ENCODE measurements around the gene TTLL1.
"Not testable (repeated sequence)": the region's sequence is repeated elsewhere in the genome, so short reads cannot be mapped to it uniquely, and the experiment has no call there.

TTLL1 gene

GRCh38 chr22:43110927-43111623 is 21.9 kb upstream of the TTLL1 start:
- peak; percentile 12 to 20 for DNase-seq (ENCODE audit: extremely low read depth in 1 of 2, low read depth in 1 of 2)

DNA sequence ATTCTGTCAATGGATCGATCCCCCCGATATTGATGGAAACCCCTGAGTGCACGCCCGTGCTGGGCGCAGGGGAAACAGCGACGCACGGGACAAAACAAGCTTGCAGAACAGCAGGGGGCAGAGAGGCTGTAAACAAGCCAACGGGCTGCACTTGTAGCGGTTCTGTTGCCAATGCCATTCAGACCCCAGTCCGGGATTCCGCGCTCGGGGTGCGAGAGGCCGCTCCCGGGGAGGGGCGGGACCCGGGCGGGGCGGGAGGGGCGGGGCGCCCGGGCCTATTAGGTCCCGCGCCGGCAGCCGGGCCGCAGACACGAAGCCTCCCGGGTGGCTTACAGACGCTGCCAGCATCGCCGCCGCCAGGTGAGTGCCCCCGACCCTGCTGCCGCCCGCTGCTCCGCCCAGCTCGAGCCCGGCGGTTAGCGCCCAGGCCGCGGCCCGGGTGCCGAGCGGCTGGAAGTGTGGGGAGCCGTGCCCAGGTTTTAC is 21.3 kb upstream of the TTLL1 start, which contains the start of gene BIK:
Gene BIK (plus strand): TSS at position 307 of the 483 bp plus-strand sequence. CDS start 13,273 bp downstream, outside the sequence.
- peak in 1 of 2 donors; percentile 32 for DNase-seq (ENCODE audit: extremely low read depth in 1 of 2, low read depth in 1 of 2)

GRCh38 chr22:43109921-43110443 is 20.8 kb upstream of the TTLL1 start:
- no peak for DNase-seq (ENCODE audit: extremely low read depth in 1 of 2, low read depth in 1 of 2)

DNA sequence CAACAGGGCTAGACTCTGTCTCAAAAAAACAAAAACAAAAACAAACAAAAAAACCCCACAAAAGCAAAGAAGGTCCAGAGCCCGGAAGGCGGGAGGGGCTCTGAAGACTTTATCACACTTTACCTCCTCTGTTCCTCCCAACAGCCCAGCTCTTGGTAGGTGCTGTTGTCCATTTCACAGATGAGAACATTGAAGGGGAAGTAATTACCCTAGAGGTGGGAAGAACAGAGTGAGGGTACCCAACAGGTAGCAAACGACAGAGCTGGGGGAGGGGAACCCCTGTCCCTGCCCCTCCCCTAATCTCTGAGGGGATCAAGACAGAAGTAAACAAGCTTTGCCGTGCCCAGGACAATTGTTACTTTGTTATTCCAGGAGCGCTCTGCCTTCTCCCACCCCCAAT is 20.3 kb upstream of the TTLL1 start:
- no peak for DNase-seq (ENCODE audit: extremely low read depth in 1 of 2, low read depth in 1 of 2)

DNA sequence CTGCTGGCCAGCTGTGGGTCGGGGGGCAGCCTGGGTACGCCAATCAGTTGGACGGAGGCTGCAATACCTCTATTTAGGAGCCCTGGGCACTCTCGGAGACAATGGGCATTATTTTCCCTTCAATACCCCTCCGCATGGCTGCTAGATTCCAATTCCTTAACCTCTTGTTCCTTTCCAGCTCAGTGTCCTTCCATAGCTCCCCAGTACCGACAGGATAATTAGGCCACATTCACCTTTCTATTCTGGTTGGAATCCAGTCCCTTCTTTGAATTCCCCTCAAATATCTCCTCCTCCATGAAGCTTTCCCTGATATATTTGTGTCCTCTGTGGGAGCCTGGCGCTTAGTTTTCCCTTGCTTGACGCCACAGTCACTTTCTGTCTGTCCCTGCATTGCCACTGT is 17.1 kb upstream of the TTLL1 start:
- no peak for DNase-seq (ENCODE audit: extremely low read depth in 1 of 2, low read depth in 1 of 2)

DNA sequence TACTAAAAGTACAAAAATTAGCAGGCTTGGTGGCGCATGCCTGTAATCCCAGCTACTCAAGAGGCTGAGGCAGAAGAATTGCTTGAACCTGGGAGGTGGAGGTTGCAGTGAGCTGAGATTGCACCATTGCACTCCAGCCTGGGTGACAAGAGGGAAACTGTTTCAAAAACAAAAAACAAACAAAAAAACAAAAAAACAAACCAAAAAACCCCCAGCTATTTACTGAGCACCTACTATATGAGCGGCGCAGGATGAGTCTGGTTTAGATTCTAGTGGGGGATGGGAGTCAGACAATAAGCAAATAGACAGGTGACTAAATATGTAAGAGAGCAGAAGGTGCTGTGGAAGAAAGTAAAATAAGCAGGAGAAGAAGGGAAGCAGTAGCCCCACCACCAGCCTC is 15.8 kb upstream of the TTLL1 start:
- not testable (repeated sequence) for DNase-seq (ENCODE audit: extremely low read depth in 1 of 2, low read depth in 1 of 2)

- DNase-seq (ENCODE audit: extremely low read depth in 1 of 2, low read depth in 1 of 2), result not testable (repeated sequence)
Observed at GRCh38 chr22:43104056-43104625, 14.9 kb upstream of the TTLL1 start.

GRCh38 chr22:43101306-43101705 is 12.1 kb upstream of the TTLL1 start:
- no peak for DNase-seq (ENCODE audit: extremely low read depth in 1 of 2, low read depth in 1 of 2)

DNA sequence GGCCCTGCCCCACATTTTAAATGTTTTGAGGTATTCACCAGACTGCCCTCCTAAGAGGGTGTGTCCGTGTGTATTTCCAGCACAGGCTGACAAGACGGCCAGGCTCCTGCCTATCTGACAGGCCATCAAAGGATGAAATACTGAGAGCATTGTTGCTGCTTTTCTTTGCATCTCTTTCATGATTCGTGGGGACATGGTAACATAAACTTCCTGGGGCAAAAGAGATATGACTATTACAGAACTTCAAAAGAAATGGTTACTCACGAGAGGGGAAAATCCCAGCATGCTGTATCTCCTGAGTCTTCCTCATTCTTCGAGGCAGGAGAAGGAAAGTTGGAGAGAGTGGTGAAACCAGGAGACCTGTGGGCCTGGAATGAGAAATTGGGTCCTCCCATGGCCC is 11.0 kb upstream of the TTLL1 start:
- DNase-seq (ENCODE audit: extremely low read depth in 1 of 2, low read depth in 1 of 2), result no peak

- no peak for DNase-seq (ENCODE audit: extremely low read depth in 1 of 2, low read depth in 1 of 2)
Observed at GRCh38 chr22:43099095-43099494, 9.9 kb upstream of the TTLL1 start.

DNA sequence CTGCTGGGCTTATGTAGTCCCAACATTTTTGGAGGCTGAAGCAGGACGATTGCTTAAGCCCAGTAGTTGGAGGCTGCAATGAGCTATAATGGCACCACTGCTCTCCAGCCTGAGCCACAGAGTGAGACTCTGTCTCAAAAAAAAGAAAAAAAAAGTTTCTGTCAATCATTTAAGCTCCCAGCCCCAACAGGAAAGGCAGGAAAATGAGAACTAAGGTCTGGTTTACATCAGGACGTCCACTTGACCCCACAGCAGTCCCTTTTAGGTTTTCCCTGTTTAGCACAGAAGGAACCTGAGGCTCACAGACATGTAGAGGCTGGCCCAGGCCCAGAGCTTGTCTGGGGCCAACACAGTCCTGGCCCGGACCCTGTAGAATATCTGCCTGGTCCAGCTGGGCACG is 9.2 kb upstream of the TTLL1 start:
- no peak for DNase-seq (ENCODE audit: extremely low read depth in 1 of 2, low read depth in 1 of 2)

DNA sequence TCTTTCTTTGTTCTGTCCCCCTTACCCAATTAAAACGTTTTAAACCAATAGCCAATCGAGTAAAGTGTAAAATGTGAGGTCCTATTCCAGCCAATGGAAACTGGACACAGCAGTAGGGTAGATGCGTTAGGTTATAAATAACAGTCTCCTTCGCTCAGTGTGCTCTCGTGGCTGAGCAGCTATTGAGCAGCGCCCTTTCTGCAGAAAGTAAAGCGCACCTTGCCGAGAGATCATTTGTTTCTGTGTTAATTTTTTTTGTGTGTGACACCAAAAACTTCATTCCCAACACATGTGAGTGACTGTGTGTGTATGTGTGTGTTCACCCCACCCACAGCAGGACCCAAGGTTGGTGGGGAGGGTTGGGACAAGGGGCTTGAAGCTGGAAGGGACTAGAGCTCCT is 7.2 kb upstream of the TTLL1 start:
- no peak for DNase-seq (ENCODE audit: extremely low read depth in 1 of 2, low read depth in 1 of 2)

DNA sequence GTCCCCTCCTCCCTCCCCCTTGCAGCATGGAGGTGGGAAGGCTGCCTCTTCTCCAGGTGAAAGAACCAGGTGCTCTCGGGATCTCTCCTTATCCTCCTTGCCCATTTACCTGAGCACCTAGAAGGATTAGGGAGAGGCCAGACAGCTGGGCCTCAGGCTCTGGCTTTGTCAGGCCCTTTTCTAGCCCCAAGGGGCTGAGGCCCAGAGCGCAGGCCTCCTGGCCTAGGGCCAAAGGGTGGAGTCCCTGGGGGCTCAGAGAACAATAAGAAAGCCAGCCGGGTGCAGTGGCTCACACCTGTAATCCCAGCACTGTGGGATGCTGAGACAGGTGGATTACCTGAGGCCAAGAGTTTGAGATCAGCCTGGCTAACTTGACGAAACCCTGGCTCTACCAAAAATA is 5.4 kb upstream of the TTLL1 start:
- no peak for DNase-seq (ENCODE audit: extremely low read depth in 1 of 2, low read depth in 1 of 2)

- DNase-seq (ENCODE audit: extremely low read depth in 1 of 2, low read depth in 1 of 2), result no peak
Observed at GRCh38 chr22:43094085-43094484, 4.9 kb upstream of the TTLL1 start.

GRCh38 chr22:43092085-43092484 is 2.9 kb upstream of the TTLL1 start:
- DNase-seq (ENCODE audit: extremely low read depth in 1 of 2, low read depth in 1 of 2), result no peak

DNA sequence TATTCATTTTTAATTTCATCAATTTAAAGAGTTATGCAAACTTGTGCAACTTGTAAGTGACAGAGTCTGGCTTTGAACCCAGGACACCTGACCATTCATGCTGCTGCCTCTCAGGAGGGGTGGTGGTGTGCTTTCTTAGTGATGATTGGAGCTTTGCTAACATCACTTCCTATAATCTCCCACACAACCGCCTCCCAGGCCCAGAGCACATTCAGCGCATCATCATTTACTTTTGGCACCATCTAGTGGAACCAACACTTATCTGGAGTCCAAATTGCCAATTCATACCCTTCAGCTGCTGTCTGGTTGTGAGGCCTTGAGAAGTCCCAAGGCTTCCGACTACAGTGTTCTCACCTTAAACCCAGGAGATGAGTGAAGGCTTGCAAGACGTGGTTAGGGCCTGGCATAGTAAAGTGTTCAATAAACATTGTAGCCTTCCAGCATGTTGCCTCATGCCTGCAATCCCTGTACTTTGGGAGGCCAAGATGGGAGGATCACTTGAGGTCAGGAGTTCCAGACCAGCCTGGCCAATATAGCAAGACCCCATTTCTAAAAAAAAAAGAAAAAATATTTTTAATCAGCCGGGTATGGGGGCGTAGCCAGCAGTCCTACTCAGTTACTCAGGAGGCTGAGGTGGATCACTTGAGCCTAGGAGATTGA is 1.1 kb upstream of the TTLL1 start:
- DNase-seq (ENCODE audit: extremely low read depth in 1 of 2, low read depth in 1 of 2), result no peak

DNA sequence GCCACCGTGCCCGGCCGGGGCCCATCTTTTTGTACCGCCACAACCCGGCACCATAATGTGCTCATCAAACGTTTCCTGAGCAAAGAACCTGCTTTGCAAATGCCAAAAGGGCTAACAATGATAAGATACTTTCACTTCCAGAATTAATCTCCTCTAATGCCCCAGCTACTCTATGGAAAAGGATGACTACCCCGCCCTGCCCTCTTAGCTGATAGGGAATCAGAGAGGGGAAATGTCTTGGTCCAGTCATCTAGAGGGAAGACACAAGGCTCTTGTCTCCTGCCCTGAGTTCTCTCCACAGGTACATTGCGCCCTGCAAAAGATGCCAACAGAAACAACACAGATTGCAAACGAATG is 586 bp downstream of the TTLL1 start:
- DNase-seq (ENCODE audit: extremely low read depth in 1 of 2, low read depth in 1 of 2), result no peak

GRCh38 chr22:43085658-43086606 is 3.3 kb downstream of the TTLL1 start:
- DNase-seq (ENCODE audit: extremely low read depth in 1 of 2, low read depth in 1 of 2), result no peak

DNA sequence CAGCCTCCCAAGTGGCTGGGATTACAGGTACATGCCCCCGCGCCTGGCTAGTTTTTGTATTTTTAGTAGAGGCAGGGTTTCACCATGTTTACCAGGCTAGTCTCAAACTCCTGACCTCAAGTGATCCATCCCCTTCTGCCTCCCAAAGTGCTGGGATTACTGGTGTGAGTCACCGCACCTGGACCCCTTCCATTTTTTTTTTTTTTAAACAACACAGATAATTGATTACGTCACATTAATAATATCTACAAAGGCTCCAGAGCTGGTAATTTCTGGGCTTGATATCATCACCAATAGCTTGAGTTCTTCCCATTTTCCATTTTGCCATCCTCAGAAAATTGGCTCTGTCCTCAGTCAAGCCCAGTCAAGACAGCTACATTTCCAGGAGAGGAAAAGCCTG is 7.2 kb downstream of the TTLL1 start:
- DNase-seq (ENCODE audit: extremely low read depth in 1 of 2, low read depth in 1 of 2), result no peak

DNA sequence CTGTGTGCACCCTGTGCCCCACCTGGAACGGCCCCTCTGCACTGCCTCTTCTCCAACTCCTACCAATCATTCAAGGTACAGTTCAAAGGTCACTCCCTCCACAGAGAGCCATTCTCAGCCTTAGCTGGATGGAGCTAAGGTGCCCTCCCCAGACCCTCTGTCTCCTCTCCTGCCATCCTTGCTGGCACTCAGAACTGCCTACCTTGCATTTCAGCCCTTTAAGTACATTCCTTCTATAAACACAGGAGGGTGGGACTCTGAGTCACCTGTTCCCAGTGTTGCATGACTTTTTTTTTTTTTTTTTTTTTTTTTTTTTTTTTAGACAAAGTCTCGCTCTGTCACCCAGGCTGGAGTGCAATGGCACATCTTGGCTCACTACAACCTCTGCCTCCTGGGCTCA is 8.6 kb downstream of the TTLL1 start:
- no peak for DNase-seq (ENCODE audit: extremely low read depth in 1 of 2, low read depth in 1 of 2)

- DNase-seq (ENCODE audit: extremely low read depth in 1 of 2, low read depth in 1 of 2), result no peak
Observed at GRCh38 chr22:43079742-43080141, 9.4 kb downstream of the TTLL1 start.
